Jurkat, Clone E6-1 (cell line): ENCODE results near the gene LIFR.
"Not testable (repeated sequence)": the region's sequence is repeated elsewhere in the genome, so short reads cannot be mapped to it uniquely, and the experiment has no call there.

Source experiments
- DNase-seq: peaks from one replicate; pipeline ENCODE4 v3.0.0-alpha.2; 2011; ENCODE audit warnings: low read depth, low spot score
- H3K4me3 ChIP-seq: 2 replicates; pipeline ENCODE4 v1.5.1; 2011; ENCODE audit warnings: mild to moderate bottlenecking, low read length, control low read depth, moderate library complexity

Gene LIFR

GRCh38 chr5:38531518-38531917 is 24.9 kb downstream of the LIFR start:
- DNase-seq: no peak
- no peak overlapping the region for H3K4me3 ChIP-seq

DNA sequence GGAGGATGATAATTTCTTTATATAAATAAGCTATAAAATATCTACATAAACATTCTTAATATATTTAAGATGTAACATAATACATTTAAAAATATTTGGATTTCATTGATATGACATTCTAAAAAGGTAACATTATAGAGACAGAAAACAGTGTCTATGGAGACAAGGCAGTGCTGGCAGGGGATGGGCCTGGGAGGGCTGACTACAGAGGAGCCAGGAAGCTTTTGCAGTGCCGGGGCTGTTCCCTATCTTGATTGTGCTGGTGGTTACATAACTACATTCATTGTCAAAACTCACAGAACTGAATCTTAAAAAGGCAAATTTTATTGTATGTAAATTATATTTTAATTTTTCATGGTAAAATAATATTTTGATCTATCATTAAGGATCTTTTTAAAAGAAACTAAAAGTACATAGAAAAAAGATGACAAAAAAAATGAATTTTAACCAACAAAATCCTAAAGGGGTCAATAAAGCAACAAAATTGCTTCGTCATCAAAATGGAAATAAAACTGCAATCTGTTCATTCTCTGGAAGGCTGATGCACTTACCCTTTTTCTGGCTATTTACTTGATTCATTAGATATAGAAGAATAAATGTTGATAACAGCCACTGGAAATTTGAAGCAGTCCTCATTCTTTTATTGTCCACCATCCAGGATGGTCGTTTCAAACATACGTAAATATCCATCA is 26.3 kb downstream of the LIFR start:
- H3K4me3 ChIP-seq: no peak overlapping the region
- DNase-seq: no peak

DNA sequence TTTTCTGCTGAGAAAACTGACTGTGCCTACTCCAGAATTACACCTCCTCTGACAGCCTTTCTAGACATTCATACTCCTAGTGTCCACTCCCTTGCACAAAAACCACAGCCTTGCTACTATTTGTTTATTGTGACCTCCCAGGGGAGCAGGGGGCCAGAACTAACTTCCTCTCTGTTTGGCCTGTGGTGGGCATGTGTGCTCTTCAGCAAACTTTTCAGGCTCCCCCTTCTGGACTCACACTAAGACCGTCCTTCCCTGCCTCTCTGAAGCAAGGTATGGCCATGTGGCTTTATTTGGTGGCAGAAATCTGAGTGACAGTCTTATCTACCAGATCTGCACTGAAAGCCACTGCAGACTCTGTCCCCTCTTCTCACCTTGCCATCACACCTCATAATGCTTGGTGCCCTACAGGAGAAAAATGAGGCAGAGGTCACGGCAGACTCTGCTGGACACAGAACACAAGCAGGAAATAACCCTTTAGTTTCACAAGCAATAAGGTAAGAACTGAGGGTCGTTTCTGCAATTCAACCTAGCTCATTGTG is 28.2 kb downstream of the LIFR start:
- no peak for DNase-seq

DNA sequence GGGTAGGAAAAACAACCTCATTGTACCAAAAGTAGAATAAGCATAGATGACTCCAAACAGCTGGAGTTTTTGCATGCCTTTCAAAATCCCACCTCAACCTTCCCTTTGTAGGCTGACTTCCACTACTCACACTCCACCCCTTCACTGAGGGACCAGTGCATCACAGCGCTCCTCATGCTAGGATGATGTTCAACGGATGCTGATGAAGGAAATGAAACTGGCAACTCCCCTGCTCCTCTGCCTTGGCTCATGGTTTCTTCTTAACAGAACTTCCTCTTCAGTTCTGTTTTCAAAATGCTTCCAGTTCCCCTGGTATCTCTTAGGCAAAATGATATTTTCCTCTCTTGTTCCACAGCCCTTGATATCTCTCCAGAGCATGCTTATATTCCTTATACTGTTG is 29.0 kb downstream of the LIFR start:
- no peak overlapping the region for H3K4me3 ChIP-seq
- no peak for DNase-seq

More for the DNA sequence above, 28.2 kb downstream of the LIFR start:
- no peak overlapping the region for H3K4me3 ChIP-seq

- no peak overlapping the region for H3K4me3 ChIP-seq
- no peak for DNase-seq
These were observed 32.4 kb downstream of the LIFR start for GRCh38 chr5:38524022-38524421.

DNA sequence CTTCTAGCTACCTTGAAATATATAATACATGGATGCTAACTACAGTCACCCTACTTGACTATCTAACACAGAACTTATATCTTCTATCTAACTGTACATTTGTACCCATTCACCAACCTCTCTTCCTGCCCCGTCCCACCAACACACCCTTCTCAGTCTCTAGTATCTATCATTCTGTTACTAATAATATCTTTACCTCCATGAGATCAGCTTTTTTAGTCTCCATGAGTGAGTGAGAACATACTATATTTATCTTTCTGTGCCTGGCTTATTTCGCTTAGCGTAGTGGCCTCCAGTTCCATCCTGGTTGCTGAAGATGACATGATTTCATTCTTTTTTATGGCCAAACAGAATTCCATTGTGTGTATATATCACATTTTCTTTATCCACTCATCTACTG is 37.0 kb downstream of the LIFR start:
- DNase-seq: no peak
- H3K4me3 ChIP-seq: no peak overlapping the region

DNA sequence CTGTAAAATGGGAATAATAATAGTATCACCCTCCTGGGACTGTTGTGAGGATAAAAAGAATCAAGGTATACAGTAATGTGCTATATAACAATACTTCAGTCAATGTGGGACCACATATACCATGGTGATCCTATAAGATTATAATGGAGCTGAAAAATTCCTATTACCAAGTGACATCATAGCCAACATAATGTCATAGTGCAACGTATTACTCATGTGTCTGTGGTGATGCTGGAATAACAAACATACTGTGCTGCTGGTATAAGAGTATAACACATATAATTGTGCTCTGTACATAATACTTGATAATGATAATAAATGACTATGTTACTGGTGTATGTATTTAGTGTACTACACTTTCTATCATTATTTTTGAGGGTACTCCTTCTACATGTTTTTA is 38.1 kb downstream of the LIFR start:
- DNase-seq: no peak
- H3K4me3 ChIP-seq: no peak overlapping the region

DNA sequence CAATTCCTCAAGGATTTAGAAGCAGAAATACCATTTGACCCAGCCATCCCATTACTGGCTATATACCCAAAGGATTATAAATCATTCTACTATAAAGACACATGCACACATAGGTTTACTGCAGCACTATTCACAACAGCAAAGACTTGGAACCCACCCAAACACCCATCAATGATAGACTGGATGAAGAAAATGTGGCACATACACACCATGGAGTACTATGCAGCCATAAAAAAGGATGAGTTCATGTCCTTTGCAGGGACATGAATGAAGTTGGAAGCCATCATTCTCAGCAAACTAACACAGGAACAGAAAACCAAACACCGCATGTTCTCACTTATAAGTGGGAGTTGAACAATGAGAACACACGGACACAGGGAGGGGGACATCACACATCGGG is 39.8 kb downstream of the LIFR start:
- H3K4me3 ChIP-seq, DNase-seq: not testable (repeated sequence)

DNA sequence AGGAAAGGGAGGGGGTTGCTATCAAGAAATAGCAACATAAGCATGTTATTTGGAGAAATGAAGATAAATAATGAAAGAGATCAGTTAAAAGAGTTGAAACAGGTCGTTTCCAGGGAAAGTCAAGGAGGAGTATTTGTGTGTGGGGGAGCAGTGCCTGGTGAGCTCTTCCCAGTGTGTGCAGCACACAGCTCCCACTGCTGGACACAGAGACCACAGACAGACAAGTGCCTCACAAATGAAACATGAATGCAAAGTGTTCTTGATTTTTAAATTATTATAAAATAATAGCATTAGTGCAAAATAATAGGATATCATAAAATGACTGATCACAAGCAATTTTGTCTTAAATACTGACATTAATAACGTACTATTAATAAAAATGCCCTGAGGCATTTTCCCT is 40.8 kb downstream of the LIFR start:
- DNase-seq: no peak
- H3K4me3 ChIP-seq: no peak overlapping the region

GRCh38 chr5:38515092-38515491 is 41.4 kb downstream of the LIFR start:
- H3K4me3 ChIP-seq: no peak overlapping the region
- no peak for DNase-seq

- no peak overlapping the region for H3K4me3 ChIP-seq
These were observed 47.3 kb downstream of the LIFR start for GRCh38 chr5:38509185-38509584.

DNA sequence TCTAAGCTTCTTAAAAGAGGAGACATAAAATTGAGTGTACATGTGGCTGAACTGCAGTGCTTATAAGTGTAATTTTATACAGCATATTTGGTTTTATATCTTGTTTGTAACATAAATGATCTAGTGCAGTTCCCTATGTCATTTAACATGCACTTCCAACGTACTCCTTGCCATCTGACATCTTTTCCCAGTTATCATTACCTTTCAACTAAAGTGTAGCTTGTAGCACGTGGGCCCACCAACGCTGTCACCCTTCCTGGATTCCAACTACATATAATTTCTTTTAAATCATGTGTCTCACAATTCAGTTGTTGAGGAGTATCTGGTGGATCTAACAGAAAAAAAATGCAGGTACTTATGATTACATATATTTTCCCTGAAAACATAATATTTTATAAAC is 50.1 kb downstream of the LIFR start:
- DNase-seq: no peak
- H3K4me3 ChIP-seq: no peak overlapping the region

More at GRCh38 chr5:38509185-38509584, 47.3 kb downstream of the LIFR start:
- no peak for DNase-seq

DNA sequence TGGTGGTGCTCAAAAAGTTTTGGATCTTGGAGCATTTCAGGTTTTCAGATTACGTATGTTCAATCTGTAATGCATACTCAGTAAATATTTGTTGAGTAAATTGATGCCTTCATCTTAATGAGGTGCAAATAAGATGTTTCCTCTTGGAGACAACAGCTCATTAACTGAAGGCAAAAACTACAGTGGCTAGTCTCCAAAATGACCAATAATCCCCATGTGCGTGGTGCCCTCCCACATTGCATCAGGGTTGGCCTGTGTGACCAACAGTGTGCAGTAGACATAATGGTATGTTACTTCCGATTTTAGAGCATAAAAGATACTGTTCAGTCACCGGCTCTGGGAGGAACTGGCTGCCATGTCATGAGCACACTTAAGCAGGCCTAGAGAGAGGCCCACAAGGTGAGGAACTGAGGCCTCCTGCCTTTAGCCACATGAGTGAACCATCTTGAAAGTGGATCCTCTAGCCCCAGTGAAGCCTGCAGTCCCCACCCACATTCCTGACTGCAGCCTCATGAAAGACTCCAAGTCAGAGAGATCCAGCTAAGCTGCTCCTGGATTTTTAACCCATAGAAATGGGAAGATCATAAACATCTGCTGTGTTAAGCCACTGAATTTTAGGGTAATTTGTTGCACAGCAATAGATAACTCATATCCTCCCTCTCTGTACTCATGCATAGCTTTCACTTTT is 55.7 kb downstream of the LIFR start:
- H3K4me3 ChIP-seq: no peak overlapping the region
- DNase-seq: no peak

GRCh38 chr5:38497946-38498345 is 58.5 kb downstream of the LIFR start:
- no peak overlapping the region for H3K4me3 ChIP-seq
- DNase-seq: no peak

GRCh38 chr5:38494763-38495162 is 61.7 kb downstream of the LIFR start:
- no peak overlapping the region for H3K4me3 ChIP-seq
- no peak for DNase-seq

- DNase-seq: no peak
- H3K4me3 ChIP-seq: no peak overlapping the region
These were observed 62.3 kb downstream of the LIFR start for GRCh38 chr5:38494175-38494574.

DNA sequence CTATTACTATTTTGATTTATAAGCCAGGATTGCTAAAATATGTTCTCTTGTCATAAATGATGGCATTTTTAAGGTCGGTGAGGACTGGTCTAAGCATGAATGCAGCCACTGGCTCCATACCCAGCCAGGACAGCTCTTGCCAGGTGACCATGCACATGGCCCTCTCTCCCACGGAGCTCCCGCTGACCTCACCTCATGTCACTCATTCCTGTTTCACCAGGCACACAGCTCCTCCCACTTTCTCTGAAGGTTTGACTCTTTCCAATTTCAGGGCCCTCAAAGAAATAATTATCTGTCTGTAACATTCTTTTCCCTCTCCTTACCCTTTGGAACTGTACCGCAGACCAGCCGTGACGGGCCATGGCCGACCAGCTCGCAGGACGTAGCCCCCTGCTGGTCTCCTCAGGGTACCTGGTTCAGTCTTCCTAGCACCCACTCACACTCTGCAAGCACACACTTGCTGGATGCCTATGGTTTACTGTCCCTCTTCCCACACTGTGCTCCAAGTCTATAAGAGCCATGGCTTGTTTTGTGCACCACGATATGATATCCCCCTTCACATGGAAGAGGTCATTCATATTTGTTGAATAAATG is 72.5 kb downstream of the LIFR start:
- peak; percentile 5 for DNase-seq
- no peak overlapping the region for H3K4me3 ChIP-seq

DNA sequence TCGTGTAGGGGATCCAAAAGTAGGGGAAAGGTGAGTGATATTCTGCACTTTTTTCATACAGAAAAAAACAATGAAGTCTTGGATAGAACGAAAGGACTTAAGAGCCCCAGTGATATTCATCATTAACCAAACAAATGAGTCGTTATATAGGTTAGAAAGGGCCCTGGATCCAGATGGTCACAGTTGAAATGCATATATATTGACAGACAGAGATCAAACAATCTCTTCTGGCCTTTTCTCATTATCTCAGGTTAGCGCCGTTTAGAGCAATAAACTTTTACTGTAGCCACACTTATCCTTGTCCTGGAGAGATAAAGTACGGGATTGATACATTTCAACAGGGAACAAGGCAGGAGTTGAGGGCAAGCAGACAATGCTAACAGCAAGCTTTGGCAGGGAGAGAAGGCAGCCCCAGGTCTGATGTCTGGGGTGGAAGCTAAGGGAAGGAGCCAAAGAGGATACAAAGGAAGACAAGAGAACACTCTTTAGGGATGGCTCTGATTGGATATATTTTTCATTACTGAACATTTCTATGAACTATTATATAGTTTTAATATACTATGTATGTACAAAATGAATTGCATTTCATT is 77.0 kb downstream of the LIFR start:
- DNase-seq: no peak
- no peak overlapping the region for H3K4me3 ChIP-seq

DNA sequence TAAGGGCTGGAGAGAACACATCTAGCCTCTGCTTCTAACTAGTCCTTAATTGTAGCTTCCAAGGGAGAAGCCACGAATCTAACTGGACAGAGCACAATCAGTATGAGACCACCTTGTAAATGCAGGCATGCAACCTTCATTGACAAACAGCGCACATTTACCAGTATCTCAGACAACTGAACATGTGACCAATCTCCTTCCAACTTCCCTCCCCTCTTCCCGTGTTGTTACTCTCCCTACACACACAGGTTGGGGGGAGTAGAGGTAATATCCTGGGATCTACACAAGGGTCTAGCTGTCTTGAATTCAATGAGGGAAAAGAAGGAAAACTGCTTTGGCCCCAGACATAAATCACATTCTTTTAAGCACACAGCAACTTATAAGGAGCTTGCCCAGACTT is 77.6 kb downstream of the LIFR start:
- no peak overlapping the region for H3K4me3 ChIP-seq
- no peak for DNase-seq

DNA sequence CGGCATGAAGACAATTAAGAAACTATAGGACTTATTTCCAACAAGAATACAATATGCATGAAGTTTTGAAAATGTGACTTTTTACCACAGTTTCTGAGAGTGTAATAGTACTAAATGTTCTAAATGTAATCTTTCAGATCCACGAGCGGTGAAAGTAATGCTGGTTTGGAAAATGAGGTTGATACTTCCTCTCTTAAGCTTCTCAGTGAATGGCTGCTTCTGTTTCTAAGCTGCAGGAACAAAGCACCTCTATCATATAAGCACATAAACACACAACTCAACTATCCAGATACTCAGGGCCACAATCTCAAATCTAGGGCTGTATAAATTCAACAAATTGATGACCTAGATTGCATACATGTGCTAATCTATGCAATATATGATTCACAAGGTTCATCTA is 78.3 kb downstream of the LIFR start:
- no peak for DNase-seq

More for the DNA sequence above, 78.3 kb downstream of the LIFR start:
- H3K4me3 ChIP-seq: no peak overlapping the region
